CD1c-positive myeloid dendritic cell (primary cell): ENCODE results near the gene TP53TG3.
"Not testable (repeated sequence)": the region's sequence is repeated elsewhere in the genome, so short reads cannot be mapped to it uniquely, and the experiment has no call there.

Experiments used
- DNase-seq: peaks from one replicate; pipeline ENCODE4 v3.0.0-alpha.2; 2016; ENCODE audit errors: extremely low spot score

Gene TP53TG3, protein sequence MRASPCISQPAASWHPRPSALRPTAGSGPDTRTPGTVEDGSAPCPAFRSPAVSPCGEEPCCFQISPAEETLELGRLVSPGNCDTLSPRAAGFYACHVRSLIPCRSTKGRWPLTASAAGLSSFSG

DNA sequence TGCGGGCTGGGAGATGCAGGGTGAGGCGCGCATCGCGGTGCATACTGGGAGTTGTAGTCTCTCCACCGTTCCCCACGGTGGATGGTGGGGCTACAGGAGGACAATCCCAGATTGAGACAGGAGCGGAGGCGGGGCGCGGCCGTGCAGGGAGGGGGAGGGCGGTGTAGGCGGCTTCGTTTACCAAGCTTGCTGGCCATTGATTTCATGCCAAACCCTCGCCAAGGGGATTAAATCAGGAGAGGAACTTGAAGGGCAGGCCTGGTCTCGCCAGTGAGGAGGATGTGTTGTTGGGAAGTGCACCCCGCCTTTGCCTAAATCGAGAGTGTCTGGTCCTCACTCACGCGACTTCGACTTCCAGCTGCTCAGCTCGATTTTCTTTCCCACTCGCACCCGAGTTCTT is at the start of gene TP53TG3:
Gene TP53TG3 (minus strand): TSS at position 101 of the 400 bp plus-strand sequence. CDS start 68 bp downstream, at position 33.
- DNase-seq: not testable (repeated sequence)

DNA sequence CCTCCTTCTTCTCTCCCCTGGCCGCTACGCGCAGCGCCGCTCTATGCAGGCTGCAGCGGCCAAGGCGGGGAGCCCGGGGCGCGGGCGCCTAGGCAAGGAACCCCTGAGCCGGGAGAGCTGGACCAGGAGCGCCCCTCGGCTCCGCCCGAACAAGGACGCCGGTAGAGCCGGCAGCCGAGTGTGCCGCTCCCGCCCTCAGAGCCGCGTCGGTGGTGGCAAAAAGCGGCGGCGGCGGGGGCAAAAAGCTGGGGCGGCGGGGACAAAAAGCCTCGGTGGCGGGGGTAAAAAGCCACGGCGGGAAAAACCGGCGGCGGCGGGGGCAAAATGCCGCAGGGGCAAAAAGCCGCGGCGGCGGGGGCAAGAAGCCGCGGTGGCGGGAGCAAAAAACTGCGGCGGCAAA is 25.1 kb downstream of the TP53TG3 start:
- DNase-seq: not testable (repeated sequence)

DNA sequence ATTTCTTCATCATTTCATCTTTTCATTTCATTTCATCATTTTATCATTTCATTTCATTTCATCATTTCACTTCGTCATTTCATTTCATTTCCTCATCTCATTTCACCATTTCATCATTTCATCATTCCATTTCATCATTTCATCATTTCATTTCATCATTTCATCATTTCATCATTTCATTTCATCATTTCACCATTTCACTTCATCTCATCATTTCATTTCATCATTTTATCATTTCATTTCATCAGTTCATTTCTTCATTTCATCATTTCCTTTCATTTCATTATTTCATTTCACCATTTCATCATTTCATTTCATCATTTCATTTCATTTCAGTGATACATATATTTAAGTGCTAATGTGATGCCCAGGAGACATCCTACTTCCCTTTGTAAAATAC is 28.4 kb downstream of the TP53TG3 start:
- DNase-seq: not testable (repeated sequence)

DNA sequence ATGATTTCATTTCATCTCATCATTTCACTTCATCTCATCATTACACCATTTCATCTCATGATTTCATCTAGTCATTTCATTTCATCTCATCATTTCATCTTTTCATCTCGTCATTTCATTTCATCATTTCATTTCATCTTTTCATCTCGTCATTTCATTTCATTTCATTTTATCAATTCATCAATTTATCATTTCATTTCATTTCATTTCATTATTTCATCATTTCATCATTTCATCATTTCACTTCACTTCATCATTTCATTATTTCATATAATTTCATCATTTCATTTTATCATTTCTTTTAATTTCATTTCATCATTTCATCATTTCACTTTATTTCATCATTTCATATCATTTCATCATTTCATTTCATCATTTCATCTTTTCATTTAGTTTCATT is 29.2 kb downstream of the TP53TG3 start:
- DNase-seq: not testable (repeated sequence)

DNA sequence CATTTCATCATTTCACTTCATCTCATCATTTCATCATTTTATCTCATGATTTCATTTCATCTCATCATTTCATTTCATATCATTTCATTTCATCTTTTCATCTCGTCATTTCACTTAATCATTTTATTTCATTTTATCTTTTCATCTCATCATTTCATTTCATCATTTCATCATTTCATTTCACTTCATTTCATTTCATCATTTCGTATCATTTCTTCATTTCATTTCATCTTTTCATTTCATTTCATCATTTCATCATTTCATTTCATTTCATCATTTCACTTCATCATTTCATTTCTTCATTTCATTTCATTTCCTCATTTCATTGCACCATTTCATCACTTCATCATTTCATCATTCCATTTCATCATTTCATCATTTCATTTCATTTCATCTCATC is 29.8 kb downstream of the TP53TG3 start:
- DNase-seq: not testable (repeated sequence)

DNA sequence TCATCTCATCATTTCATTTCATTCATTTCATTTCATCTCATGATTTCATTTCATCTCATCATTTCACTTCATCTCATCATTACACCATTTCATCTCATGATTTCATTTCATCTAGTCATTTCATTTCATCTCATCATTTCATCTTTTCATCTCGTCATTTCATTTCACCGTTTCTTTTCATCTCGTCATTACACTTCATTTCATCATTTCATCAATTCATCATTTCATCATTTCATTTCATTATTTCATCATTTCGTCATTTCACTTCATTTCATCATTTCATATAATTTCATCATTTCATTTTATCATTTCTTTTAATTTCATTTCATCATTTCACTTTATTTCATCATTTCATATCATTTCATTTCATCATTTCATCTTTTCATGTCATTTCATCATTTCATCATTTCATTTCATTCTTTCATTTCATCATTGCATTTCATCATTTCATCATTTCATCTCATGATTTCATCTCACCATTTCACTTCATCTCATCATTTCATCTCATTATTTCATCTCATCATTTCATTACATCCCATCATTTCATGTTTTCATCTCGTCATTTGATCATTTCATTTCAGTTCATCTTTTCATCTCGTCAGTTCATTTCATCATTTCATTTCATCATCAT is 30.6 kb downstream of the TP53TG3 start:
- not testable (repeated sequence) for DNase-seq

DNA sequence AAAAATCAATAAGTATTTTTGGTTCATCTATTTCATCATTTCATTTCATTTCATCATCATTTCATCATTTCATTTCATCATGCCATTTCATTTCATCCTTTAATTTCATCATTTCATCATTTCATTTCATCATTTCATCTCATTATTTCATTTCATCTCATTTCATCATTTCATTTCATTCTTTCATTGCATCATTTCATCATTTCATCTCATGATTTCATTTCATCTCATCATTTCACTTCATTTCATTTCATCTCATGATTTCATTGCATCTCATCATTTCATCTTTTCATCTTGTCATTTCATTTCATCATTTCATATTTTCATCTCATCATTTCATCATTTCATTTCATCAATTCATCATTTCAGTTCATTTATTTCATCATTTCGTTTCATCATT is 31.2 kb downstream of the TP53TG3 start:
- DNase-seq: not testable (repeated sequence)

DNA sequence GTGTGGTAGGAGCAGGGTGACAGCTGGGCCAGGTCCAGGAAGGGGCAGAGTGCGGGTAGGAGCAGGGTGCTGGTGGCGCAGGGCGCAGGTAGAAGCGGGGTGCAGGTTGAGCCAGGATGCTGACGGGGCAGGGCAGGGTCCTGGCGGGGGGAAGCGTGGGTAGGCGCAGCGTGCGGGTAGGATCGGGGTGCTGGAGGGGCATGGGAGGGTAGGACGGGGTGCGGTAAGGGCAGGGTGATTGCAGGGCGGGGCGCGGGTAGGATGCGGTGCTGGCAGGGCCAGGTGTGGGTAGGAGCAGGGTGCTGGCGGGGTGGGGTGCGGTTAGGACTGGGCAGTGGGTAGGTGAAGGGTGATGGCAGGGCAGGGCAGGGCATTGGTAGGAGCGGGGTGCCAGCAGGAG is 38.4 kb downstream of the TP53TG3 start:
- not testable (repeated sequence) for DNase-seq

DNA sequence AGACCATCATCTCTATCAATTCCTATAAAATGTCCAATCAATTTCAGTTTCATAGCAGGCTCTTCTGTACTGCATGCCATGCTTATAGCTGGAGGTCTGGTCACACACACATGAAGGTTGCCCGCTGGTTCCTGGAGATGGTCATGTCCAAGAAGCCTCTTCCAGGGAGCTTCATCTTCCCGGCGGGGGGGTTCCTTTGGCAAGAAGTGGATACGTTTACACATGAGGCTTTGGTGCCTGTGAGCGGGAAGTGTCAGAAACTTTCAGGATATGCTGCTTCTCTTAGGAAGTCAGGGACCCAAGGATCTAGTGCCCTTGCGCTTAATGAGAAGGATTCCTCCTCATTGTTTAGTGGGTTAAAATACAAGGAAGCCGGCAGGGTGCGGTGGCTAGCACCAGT is 43.9 kb downstream of the TP53TG3 start:
- not testable (repeated sequence) for DNase-seq
